HepG2 (cell line): ENCODE results near the gene FANCE. TPM values are rescaled to one million over a fixed set of nuclear protein-coding genes. Genes with fewer than 3 reads are reported as not detected.
A peak's percentile ranks its signal among the peaks of the same experiment; 100 is the strongest.

Source experiments
- ATAC-seq: fragments of 200-7000 bp; cut with Tn5 transposase; 3 replicates; pipeline ENCODE4 v1.9.1; 2020; ENCODE audit warnings: mild to moderate bottlenecking, moderate library complexity
- BruUV-seq: library from RNA; stranded (reverse); fragments of 400-500 nt; replicated peaks from 2 replicates; lab custom pipeline; 2021; lab: Mats Ljungman, UMichigan
- CTCF ChIA-PET: fragments of 300-600 bp; formaldehyde crosslinking; extraction: SDS; loops from one replicate; lab custom pipeline; 2021; ENCODE audit warnings: low total read pairs, inconsistent platforms, low intra/inter-chr PET ratio; lab: Yijun Ruan, JAX
- POLR2A ChIA-PET: fragments of 350-600 bp; sonication (Branson Sonifier 250); formaldehyde crosslinking; loops from one replicate; lab custom pipeline; 2020; ENCODE audit warnings: antibody characterized with exemption, inconsistent platforms; lab: Yijun Ruan, JAX
- DNase-seq: peaks from one replicate; pipeline ENCODE4 v3.0.0-alpha.2; 2015; ENCODE audit warnings: low spot score
- FAIRE-seq: peaks from 3 replicates; lab custom pipeline; 2011; peaks lifted over from hg19 to GRCh38; lab: Jason Lieb, UNC
- H2AFZ ChIP-seq: one replicate; pipeline ENCODE4 v1.6.1; 2011; ENCODE audit warnings: low read length, inconsistent platforms
- H3K27ac ChIP-seq: fragments of 300-600 bp; 3 replicates; pipeline ENCODE4 v1.8.0; 2011; ENCODE audit warnings: mixed run types, mild to moderate bottlenecking, mixed read lengths, low read length, inconsistent platforms; ENCODE audit not compliant: insufficient read depth; ENCODE audit errors: extremely low read length
- H3K27me3 ChIP-seq, 2 experiments: fragments of 200-600 bp in 1 of 2; 2 replicates in 1 of 2; 3 replicates in 1 of 2; pipeline versions ENCODE4 v1.6.0 to v1.8.0; 2011; ENCODE audit warnings: low read length in 2 of 2, mild to moderate bottlenecking in 2 of 2, moderate library complexity in 2 of 2, inconsistent platforms in 1 of 2; ENCODE audit not compliant: insufficient read depth in 2 of 2, control insufficient read depth in 1 of 2
- H3K36me3 ChIP-seq, 2 experiments: fragments of 200-600 bp in 1 of 2; replicated peaks in 1 of 2; 2 replicates in 1 of 2; 3 replicates in 1 of 2; pipeline versions ENCODE4 v1.5.1 to v1.8.0; 2011; ENCODE audit warnings: low read length in 2 of 2, inconsistent platforms in 1 of 2; ENCODE audit not compliant: insufficient read depth in 2 of 2, control insufficient read depth in 1 of 2
- H3K4me1 ChIP-seq: 2 replicates; pipeline ENCODE4 v1.5.1; 2012; ENCODE audit warnings: low read length, inconsistent platforms; ENCODE audit not compliant: insufficient read depth
- H3K4me2 ChIP-seq: 2 replicates; pipeline ENCODE4 v1.6.0; 2011; ENCODE audit warnings: low read depth, low read length, inconsistent platforms
- H3K4me3 ChIP-seq, 3 experiments: fragments of 200-600 bp in 1 of 3; sonication (generic), shearing (Covaris generic) in 1 of 3; replicated peaks in 1 of 3; 2 replicates each; pipeline ENCODE4 v1.5.1; 2011 to 2016; ENCODE audit warnings: low read length in 3 of 3, inconsistent platforms in 2 of 3, low read depth in 2 of 3, mild to moderate bottlenecking in 2 of 3, control low read depth in 1 of 3, mixed read lengths in 1 of 3; ENCODE audit not compliant: insufficient read depth in 1 of 3
- H3K79me2 ChIP-seq: one replicate; pipeline ENCODE4 v1.6.1; 2011; ENCODE audit warnings: low read length, inconsistent platforms; ENCODE audit not compliant: insufficient read depth
- H3K9ac ChIP-seq: 2 replicates; pipeline ENCODE4 v1.6.0; 2011; ENCODE audit warnings: mild to moderate bottlenecking, low read depth, low read length, inconsistent platforms; ENCODE audit not compliant: insufficient read depth
- H3K9me3 ChIP-seq: 2 replicates; pipeline ENCODE4 v1.5.1; 2012; ENCODE audit warnings: mild to moderate bottlenecking, low read length
- H4K20me1 ChIP-seq: 2 replicates; pipeline ENCODE4 v1.6.0; 2011; ENCODE audit warnings: inconsistent platforms, mild to moderate bottlenecking, low read length, moderate library complexity; ENCODE audit not compliant: insufficient read depth
- ATF7 ChIP-seq, 2 experiments: fragments of 450-650 bp in 1 of 2; sonication (generic) in 1 of 2; formaldehyde crosslinking in 1 of 2; IDR thresholded peaks; 2 replicates each; pipeline versions ENCODE4 v1.4.0 to v1.6.1; 2016 to 2020; ENCODE audit warnings: antibody characterized with exemption in 1 of 2, mild to moderate bottlenecking in 1 of 2, missing genetic modification reagents in 1 of 2
- MIER2 ChIP-seq: IDR thresholded peaks from 2 replicates; pipeline ENCODE4 v1.6.1; 2016; ENCODE audit warnings: missing biosample characterization, missing genetic modification reagents
- MLX ChIP-seq: IDR thresholded peaks from 2 replicates; pipeline ENCODE4 v1.6.1; 2016
- NONO ChIP-seq, 2 experiments: fragments of 450-650 bp in 1 of 2; sonication (generic) in 1 of 2; formaldehyde crosslinking in 1 of 2; IDR thresholded peaks in 1 of 2; conservative IDR thresholded peaks in 1 of 2; 2 replicates each; pipeline versions ENCODE4 v1.6.1 to v1.8.0; 2017 to 2022; ENCODE audit warnings: mild to moderate bottlenecking in 1 of 2, missing genetic modification reagents in 1 of 2, moderate library complexity in 1 of 2
- PAF1 ChIP-seq: IDR thresholded peaks from 2 replicates; pipeline ENCODE4 v1.6.1; 2016; ENCODE audit warnings: missing genetic modification reagents, missing compliant biosample characterization
- PITX1 ChIP-seq: sonication (generic); formaldehyde crosslinking; IDR thresholded peaks from 2 replicates; pipeline ENCODE4 v1.5.1; 2020; ENCODE audit warnings: mild to moderate bottlenecking, missing genetic modification reagents
- SAFB2 ChIP-seq: sonication (generic); formaldehyde crosslinking; IDR thresholded peaks from 2 replicates; pipeline ENCODE4 v1.5.1; 2020; ENCODE audit warnings: missing genetic modification reagents, low read depth, mild to moderate bottlenecking, borderline replicate concordance
- SKIL ChIP-seq: sonication (generic); formaldehyde crosslinking; IDR thresholded peaks from 2 replicates; pipeline ENCODE4 v1.8.0; 2022; ENCODE audit warnings: missing genetic modification reagents, mild to moderate bottlenecking, moderate library complexity, borderline replicate concordance
- TARDBP ChIP-seq: sonication (generic); formaldehyde crosslinking; IDR thresholded peaks from 2 replicates; pipeline ENCODE4 v1.8.0; 2022; ENCODE audit warnings: mild to moderate bottlenecking, missing genetic modification reagents
- ZBTB38 ChIP-seq: sonication (generic); formaldehyde crosslinking; IDR thresholded peaks from 2 replicates; pipeline ENCODE4 v1.5.1; 2020; ENCODE audit warnings: mild to moderate bottlenecking, missing genetic modification reagents
- ZNF740 ChIP-seq: sonication (generic); formaldehyde crosslinking; IDR thresholded peaks from 2 replicates; pipeline ENCODE4 v1.4.0; 2020; ENCODE audit warnings: missing genetic modification reagents
- ZNF768 ChIP-seq: sonication (generic); formaldehyde crosslinking; IDR thresholded peaks from 2 replicates; pipeline ENCODE4 v1.4.0; 2020; ENCODE audit warnings: missing genetic modification reagents
- WGBS: methylation state at CpG from one replicate; pipeline ENCODE4 v1.1.6; 2017; ENCODE audit warnings: low lambda C conversion rate; 5-methylcytosine and 5-hydroxymethylcytosine counted together
- in situ Hi-C: cut with HindIII; loops from 2 replicates; pipeline ENCODE4 v1.10.0; 2017; ENCODE audit warnings: low pct_unique_long_range_greater_than_20kb; ENCODE audit not compliant: extremely low pct_ligation_motif_present
- intact Hi-C: fragments of 100-400 bp; cut with micrococcal nuclease; formaldehyde crosslinking; loops from one replicate; pipeline ENCODE4 v1.10.0; 2022; ENCODE audit not compliant: unreplicated experiment
- polyA plus RNA-seq, 8 experiments: library from polyadenylated mRNA; depleted of rRNA in 3 of 8; stranded (reverse) in 7 of 8; unstranded in 1 of 8; fragments of >200 nt; fragmentation: Illumina TruSeq in 4 of 8; extraction: Trizol in 4 of 8; gene quantifications; 2 replicates each; pipeline versions ENCODE4 v1.2.1 to v1.2.3, GENCODE V29; 2011 to 2016; ENCODE audit warnings: low read depth in 4 of 8, missing spikeins in 1 of 8, mixed read lengths in 1 of 8; ENCODE audit not compliant: insufficient read depth in 1 of 8
- total RNA-seq, 5 experiments: library from RNA; depleted of rRNA; stranded (reverse); fragments of >200 nt; fragmentation: Illumina TruSeq; extraction: Trizol; gene quantifications; 2 replicates each; pipeline ENCODE4 v1.2.3, GENCODE V29; 2016; ENCODE audit warnings: low read depth in 1 of 5
- TF ChIP-seq, protein P1 (sequence below): IDR thresholded peaks from 2 replicates; pipeline ENCODE4 v1.6.1; 2016; ENCODE audit warnings: missing compliant biosample characterization, missing genetic modification reagents, borderline replicate concordance

Gene FANCE
- total and polyA plus RNA-seq, 2 of the 13 experiments (the other 11 are each of a cell fraction or from before 2014, with no cell fraction given): 7.1 to 11.2 TPM

- CTCF ChIA-PET: no interaction called here
- no peak overlapping the region for H2AFZ ChIP-seq
- POLR2A ChIA-PET: no interaction called here
- intact Hi-C loops: no loop called here
- H3K9me3 ChIP-seq: no peaks in the 10 kb centered on the region
- DNase-seq (no peak), ATAC-seq (no peak), FAIRE-seq (no peak)
- H3K4me3 ChIP-seq: no peak overlapping the region
- no peak overlapping the region for H3K27ac ChIP-seq
- H3K27me3 ChIP-seq: peaks cover 0 to 6% of the 10 kb centered on the region in 2 experiments; a peak in 2 of 5 replicates
- H3K36me3 ChIP-seq: peaks cover 0 to 2% of the 10 kb centered on the region in 2 experiments; a peak in 1 of 5 replicates
- peaks cover 49% of the 10 kb centered on the region; the same call in 1 of the 2 replicates for H4K20me1 ChIP-seq
- no peak overlapping the region for H3K4me2 ChIP-seq
- TF ChIP-seq ZNF768 (CRISPR knock-in tag) (0 out of 2 replicates have a peak, but pooled peaks have one; percentile 15), ATF7 (IDR thresholded peaks at IDR 0.05) (no peak), ATF7 (CRISPR knock-in tag; IDR thresholded peaks at IDR 0.05) (0 out of 2 replicates have a peak, but pooled peaks have one; percentile 25), PAF1 (CRISPR knock-in tag) (0 out of 2 replicates have a peak, but pooled peaks have one; percentile 56), ZNF740 (no peak), SAFB2 (CRISPR knock-in tag) (no peak), ZBTB38 (CRISPR knock-in tag) (peak; percentile 44; the same call in 1 of the 2 replicates), TARDBP (CRISPR knock-in tag) (0 out of 2 replicates have a peak, but pooled peaks have one; percentile 39), NONO (IDR thresholded peaks at IDR 0.05) (no peak), NONO (CRISPR knock-in tag; conservative IDR thresholded peaks at IDR 0.05) (0 out of 2 replicates have a peak, but pooled peaks have one; percentile 31), PITX1 (CRISPR knock-in tag) (no peak), SKIL (CRISPR knock-in tag) (0 out of 2 replicates have a peak, but pooled peaks have one; percentile 20), MLX (CRISPR knock-in tag) (no peak), MIER2 (no peak)
- TF ChIP-seq, protein P1, sequence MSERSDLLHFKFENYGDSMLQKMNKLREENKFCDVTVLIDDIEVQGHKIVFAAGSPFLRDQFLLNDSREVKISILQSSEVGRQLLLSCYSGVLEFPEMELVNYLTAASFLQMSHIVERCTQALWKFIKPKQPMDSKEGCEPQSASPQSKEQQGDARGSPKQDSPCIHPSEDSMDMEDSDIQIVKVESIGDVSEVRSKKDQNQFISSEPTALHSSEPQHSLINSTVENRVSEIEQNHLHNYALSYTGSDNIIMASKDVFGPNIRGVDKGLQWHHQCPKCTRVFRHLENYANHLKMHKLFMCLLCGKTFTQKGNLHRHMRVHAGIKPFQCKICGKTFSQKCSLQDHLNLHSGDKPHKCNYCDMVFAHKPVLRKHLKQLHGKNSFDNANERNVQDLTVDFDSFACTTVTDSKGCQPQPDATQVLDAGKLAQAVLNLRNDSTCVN: 0 out of 2 replicates have a peak, but pooled peaks have one; percentile 17
- WGBS: 96% methylated on average over 28 of the region's 28 CpGs
- peaks cover 59% of the 10 kb centered on the region for H3K4me1 ChIP-seq
- in situ Hi-C loops: no loop called here
- H3K9ac ChIP-seq: no peak overlapping the region
- H3K79me2 ChIP-seq: peaks cover 53% of the 10 kb centered on the region
- no TSS peak for BruUV-seq
These were observed 41.3 kb downstream of the FANCE start for GRCh38 chr6:35493307-35493983.
